ENCODE results near the gene CENPC. TPM values are rescaled to one million over a fixed set of nuclear protein-coding genes. Genes with fewer than 3 reads are reported as not detected.
"Not testable (repeated sequence)": the region's sequence is repeated elsewhere in the genome, so short reads cannot be mapped to it uniquely, and the experiment has no call there.

Gene CENPC
- total RNA-seq = 46.2 TPM

- peak; percentile 99 for DNase-seq
These were observed at the start of gene CENPC for GRCh38 chr4:67545199-67546003. CENPC (minus strand) TSS chr4:67545503; CDS start chr4:67545355, 148 bp downstream.

- DNase-seq = no peak
These were observed 48.5 kb upstream of the CENPC start for GRCh38 chr4:67593741-67594175.

GRCh38 chr4:67587156-67587555 is 41.9 kb upstream of the CENPC start:
- DNase-seq = no peak

DNA sequence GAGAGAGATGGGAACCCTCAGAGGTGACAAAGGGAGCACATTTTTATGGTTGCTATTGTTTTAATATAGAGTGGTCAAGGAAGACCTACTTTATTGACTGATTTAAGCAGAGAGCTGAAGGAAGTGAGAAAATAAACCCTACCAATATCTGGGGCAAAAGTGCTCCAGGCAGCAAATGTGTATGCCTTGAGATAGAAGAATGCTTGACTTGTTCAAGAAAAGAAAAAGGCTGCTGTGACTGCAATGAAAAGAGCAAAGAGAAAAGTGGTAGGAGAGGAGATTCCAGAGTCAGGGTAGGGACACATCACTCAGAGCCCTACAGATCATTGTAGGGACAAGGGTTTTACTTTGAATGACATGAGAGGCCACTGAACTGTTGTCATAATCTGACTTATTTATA is 39.2 kb upstream of the CENPC start:
- DNase-seq = no peak

DNA sequence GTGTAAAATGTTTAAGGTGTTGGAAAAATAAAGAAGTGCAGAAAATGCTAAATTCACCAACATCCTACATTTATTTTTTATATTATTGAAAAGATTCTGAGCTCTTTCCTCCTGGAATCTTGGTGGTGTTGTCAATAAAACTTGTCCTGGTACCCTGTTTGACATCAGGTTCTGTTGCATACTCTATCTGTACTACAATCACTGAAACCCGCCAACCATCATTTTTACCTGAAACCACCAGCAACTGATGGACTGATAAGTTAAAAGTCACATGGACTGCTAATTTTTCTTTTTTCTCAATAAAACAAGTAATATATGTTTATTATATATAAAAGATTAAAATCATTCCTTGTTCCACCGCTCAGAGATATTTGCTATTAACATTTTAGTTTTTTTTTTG is 36.6 kb upstream of the CENPC start:
- DNase-seq = no peak

DNA sequence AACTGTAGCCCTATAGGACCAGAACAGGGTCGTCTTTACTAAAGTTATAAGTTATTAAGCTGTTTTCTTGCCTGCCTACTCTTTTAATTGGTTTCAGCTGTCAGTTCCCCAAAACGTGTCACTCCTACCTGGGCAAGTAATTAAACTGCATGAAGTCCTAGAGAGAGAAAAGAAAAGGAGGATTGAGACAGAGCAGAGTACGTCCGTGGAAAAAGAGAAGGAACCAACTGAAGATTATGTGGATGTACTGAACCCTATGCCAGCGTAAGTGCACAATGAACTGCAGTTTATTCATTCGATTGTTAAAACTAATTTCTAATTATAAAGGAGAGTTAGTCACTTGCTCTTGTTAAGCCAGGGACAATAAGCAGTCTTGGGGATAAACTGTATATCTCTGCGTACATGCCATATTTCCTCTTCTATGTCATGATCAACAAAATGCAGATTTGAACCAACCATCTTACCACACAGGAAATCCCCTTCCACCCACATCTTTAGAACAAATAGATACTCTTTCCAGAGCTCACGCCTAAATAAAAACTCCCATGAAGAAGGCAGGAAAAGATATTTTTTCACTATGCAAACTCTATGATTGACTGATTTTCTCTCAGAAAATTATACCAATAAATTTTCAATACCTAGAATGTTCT is 36.0 kb upstream of the CENPC start:
- no peak for DNase-seq

DNA sequence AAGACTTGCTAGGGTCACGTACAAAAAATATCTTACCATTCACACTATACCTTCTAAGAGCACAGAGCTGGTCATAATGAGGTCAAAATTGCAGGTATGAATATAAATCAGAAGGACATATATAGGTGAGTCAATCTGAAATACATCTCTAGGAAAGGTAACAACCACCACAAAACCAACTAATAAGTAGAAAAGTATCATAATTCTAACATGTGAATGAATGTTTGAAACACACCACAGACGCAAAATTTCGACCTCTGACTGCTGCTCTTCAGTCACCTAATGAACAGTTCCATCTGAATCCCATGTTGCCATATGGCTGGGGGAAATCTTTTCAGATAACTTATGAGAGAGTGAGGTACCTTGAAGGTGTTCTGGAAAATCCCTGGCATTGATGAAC is 35.3 kb upstream of the CENPC start:
- no peak for DNase-seq

GRCh38 chr4:67576538-67576937 is 31.2 kb upstream of the CENPC start:
- DNase-seq = no peak

DNA sequence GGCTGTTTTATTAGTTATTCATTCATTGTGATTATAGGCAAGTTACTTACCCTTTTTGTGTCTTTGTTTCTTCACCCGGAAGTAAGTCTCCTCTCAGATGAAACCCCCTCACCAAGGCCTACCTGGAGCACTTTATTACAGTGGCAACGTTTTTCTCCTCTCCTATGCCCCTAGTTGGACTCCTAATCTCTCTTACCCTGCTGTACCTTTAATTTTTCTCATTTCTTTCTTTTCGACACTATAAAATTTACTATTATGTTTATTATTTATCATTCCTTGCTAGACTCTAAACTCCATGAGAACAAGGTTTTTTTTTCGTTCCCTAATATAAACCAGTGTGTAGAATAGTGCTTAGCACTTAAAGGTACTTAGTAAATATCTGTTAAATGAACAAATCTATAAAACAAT is 30.8 kb upstream of the CENPC start:
- no peak for DNase-seq

- DNase-seq = peak; percentile 6
These were observed 30.1 kb upstream of the CENPC start for GRCh38 chr4:67575232-67576058.

GRCh38 chr4:67573193-67573592 is 27.9 kb upstream of the CENPC start:
- no peak for DNase-seq

DNA sequence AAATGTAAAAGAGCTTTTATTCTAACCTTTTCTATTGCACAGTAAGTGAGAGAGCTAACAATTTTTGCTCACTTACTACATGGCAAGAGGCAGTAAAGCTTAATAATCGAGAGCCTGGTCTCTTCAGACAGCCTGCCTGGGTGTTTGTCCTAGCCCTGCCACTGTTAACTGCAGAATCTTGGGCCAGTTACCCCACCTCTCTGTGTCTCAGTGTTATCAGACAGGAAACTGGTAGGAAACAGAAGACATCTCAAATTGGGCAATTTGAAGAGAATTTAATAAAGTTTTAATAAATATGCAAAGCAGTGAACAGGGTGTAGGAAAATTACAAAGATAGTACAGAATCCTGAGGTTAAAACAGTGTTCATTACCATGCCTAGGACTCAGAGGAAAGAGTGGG is 26.7 kb upstream of the CENPC start:
- DNase-seq = no peak

DNA sequence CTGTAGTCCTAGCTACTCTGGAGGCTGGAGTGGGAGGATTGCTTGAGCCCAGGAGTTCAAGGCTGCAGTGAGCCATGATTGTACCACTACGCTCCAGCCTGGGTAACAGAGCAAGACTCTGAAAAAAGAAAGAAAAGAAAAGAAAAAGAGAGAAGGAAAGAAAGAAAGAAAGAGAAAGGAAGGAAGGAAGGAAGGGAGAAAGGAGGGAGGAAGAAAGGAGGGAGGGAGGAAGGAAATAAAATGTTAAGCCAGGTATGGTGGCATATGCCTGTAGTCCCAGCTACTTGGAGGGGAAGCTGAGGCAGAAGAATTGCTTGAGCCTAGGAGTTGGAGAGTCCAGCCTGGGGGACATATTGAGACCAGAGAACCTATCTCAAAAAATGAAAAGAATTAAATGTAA is 25.2 kb upstream of the CENPC start:
- no peak for DNase-seq

DNA sequence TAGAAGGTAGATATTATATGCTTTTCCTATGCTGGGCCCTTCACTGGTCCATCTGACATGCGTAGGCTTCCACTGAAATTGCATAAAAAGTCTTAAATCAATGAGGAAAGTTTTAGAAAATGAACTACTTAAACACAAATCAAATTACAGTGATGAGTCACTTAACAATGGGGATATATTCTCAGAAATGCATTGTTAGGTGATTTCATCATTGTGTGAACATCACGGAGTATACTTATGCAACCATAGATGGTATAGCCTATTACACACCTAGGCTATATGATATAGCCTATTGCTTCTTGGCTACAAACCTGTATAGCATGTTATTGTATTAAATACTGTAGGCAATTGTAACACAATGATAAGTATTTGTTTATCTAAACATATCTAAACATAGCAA is 23.5 kb upstream of the CENPC start:
- DNase-seq = no peak

GRCh38 chr4:67566335-67566734 is 21.0 kb upstream of the CENPC start:
- no peak for DNase-seq

DNA sequence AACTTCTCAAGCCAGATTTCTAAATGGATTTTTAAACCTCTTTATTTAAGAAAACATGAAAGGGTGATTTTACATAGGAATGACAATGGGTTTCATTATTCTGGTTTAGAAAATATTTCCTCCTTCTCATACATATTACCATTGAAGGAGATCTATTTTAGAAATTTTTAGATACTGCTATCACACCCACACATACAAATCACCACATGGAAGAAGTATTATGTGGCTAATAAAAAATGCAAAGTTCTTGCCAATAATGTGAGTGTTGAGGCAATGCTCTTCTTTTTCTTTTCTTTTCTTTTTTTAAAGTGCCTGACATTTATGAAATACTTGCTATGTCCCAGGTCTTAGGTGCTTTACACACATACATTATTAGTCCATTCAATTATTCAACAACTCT is 20.0 kb upstream of the CENPC start:
- no peak for DNase-seq

DNA sequence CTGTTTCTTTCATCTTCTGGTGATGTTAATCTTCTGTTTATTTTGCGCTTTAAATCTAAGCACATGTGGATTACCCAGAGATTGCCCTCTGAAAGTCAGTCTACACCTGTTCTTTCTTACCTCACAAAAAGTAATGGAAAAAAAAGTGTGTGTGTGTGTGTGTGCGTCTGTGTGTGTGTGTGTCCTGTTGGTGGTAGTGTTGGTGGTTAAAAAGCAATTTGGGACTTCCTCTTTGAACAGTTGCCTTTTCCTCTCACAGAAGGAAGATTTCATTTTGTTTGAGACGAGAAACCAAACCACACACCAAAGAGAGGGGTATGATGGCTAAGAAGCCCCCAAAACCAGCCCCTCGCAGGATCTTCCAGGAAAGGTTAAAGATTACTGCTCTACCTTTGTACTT is 13.2 kb upstream of the CENPC start, which contains the start of gene STAP1:
Gene STAP1, plus strand, starts transcription at position 235 of the 400 bp plus-strand sequence. Its CDS starts 83 bp downstream, at position 318.
- no peak for DNase-seq

GRCh38 chr4:67556436-67556835 is 11.1 kb upstream of the CENPC start:
- DNase-seq = no peak

DNA sequence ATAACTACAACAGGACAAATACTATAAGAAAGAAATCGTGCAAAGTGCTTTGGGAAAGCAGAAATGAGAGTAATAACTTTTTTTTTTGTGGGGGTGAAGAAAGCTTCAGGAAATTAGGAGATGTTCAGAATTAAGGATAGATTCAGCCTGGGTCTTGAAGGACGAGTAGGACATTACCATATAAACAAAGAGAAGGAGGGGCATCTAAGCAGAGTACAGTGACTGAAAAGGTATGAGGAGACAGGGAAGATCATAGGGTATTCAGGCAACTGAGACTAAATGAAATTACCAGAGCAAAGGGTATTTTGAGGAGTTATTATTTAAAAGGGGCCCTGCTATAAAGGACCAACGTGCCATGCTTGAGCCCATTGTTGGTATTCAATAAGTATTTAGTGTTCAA is 10.1 kb upstream of the CENPC start:
- DNase-seq = no peak

- no peak for DNase-seq
These were observed 8.8 kb upstream of the CENPC start for GRCh38 chr4:67554096-67554495.

DNA sequence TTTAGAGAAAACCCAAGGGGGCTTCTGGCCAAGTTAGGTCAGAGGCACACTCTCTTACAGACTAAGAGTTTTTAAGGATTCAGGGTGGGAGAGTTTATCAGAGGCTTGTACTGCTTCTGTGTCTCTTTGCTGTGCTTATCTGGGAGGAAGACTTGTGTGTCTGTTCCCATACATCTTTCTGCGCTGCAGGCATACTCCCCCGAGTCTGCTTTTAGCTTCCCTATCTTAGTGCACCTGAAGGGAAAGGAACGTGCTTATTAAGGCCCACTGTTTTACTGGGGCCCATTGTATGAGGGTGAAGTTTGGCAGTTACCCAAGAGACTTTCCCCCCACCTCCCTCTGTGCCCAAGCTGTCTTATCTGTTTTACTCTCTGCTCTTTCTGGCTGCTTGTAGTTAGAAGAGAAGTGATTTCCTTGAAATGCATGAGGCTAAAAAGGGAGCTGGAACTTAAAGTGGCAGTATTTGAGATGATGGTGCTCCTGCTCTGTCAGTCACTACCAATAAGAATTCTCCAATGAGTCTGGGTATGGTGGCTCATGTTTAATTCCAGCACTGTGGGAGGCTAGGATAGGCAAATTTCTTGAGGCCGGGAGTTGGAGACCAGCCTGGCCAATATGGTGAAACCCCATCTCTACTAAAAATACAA is 7.0 kb upstream of the CENPC start:
- DNase-seq = not testable (repeated sequence)

DNA sequence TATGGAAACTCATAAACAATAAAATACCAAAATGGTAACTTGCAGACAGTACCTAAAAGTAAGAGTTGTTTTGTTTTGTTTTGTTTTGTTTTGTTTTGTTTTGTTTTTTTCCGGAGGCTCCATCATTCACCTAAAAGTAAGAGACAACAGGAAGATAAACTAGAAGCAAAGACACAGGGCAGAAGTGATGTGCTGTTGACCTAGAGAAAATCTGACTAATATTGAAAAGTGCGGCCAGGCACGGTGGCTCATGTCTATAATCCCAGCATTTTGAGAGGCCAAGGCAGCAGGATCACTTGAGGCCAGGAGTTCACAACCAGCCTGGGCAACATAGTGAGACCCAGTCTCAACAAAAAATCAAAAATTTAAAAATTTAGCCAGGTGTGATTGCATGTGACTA is 5.6 kb upstream of the CENPC start:
- DNase-seq = no peak

All from tongue (tissue), 2 donors.